IMR-90 (cell line): ENCODE results near the gene HFM1. TPM values are rescaled to one million over a fixed set of nuclear protein-coding genes. Genes with fewer than 3 reads are reported as not detected.

Experiments used
- ATAC-seq: fragments of 200-7000 bp; cut with Tn5 transposase; 2 replicates; pipeline ENCODE4 v1.9.1; 2020; ENCODE audit warnings: low read depth, mild to moderate bottlenecking, moderate library complexity
- BruUV-seq: library from RNA; stranded (reverse); fragments of 400-500 nt; replicated peaks from 2 replicates; lab custom pipeline; 2021; lab: Mats Ljungman, UMichigan
- CTCF ChIA-PET: fragments of 300-600 bp; formaldehyde crosslinking; extraction: SDS; loops from one replicate; lab custom pipeline; 2021; ENCODE audit warnings: antibody characterized with exemption; lab: Yijun Ruan, JAX
- POLR2A ChIA-PET: fragments of 300-600 bp; sonication (Branson Sonifier 250); formaldehyde crosslinking; loops from one replicate; lab custom pipeline; 2022; ENCODE audit warnings: antibody characterized with exemption; ENCODE audit not compliant: unreplicated experiment; lab: Charles Lee
- DNase-seq: peaks from one replicate; pipeline ENCODE4 v3.0.0; 2013
- H2AFZ ChIP-seq: replicated peaks from 2 replicates; pipeline ENCODE3; 2013; ENCODE audit warnings: low read length, mild to moderate bottlenecking; ENCODE audit not compliant: poor library complexity
- H2AK5ac ChIP-seq: 2 replicates; pipeline ENCODE4 v1.6.1; 2013; ENCODE audit warnings: low read depth, low read length, inconsistent platforms
- H2AK9ac ChIP-seq: replicated peaks from 2 replicates; pipeline ENCODE3; 2013; ENCODE audit warnings: mild to moderate bottlenecking, low read depth, low read length, moderate library complexity; ENCODE audit not compliant: poor library complexity
- H2BK120ac ChIP-seq: 2 replicates; pipeline ENCODE4 v1.6.1; 2013; ENCODE audit warnings: low read depth, low read length, inconsistent platforms
- H2BK15ac ChIP-seq: 3 replicates; pipeline ENCODE4 v1.6.1; 2013; ENCODE audit warnings: low read depth, low read length, inconsistent platforms
- H2BK20ac ChIP-seq: 2 replicates; pipeline ENCODE4 v1.6.1; 2013; ENCODE audit warnings: low read depth, mild to moderate bottlenecking, inconsistent platforms, low read length, moderate library complexity
- H2BK5ac ChIP-seq: 2 replicates; pipeline ENCODE4 v1.6.1; 2013; ENCODE audit warnings: mild to moderate bottlenecking, low read depth, low read length, inconsistent platforms; ENCODE audit not compliant: poor library complexity, severe bottlenecking
- H3K14ac ChIP-seq: replicated peaks from 2 replicates; pipeline ENCODE4 v1.6.1; 2013; ENCODE audit warnings: low read depth, low read length, inconsistent platforms
- H3K18ac ChIP-seq: 2 replicates; pipeline ENCODE4 v1.6.1; 2013; ENCODE audit warnings: low read depth, low read length, control low read depth
- H3K23ac ChIP-seq: 2 replicates; pipeline ENCODE4 v1.6.1; 2013; ENCODE audit warnings: low read depth, low read length, inconsistent platforms
- H3K27ac ChIP-seq: 2 replicates; pipeline ENCODE4 v1.5.1; 2013; ENCODE audit warnings: mild to moderate bottlenecking, control low read depth, low read length; ENCODE audit not compliant: insufficient read depth
- H3K27me3 ChIP-seq: 2 replicates; pipeline ENCODE4 v1.6.1; 2013; ENCODE audit warnings: low read length; ENCODE audit not compliant: control insufficient read depth, insufficient read depth
- H3K36me3 ChIP-seq: 2 replicates; pipeline ENCODE4 v1.6.1; 2013; ENCODE audit warnings: low read length, mixed read lengths; ENCODE audit not compliant: control insufficient read depth, insufficient read depth
- H3K4ac ChIP-seq: 2 replicates; pipeline ENCODE4 v1.6.1; 2013; ENCODE audit warnings: low read depth, low read length, inconsistent platforms
- H3K4me1 ChIP-seq: 2 replicates; pipeline ENCODE4 v1.6.1; 2013; ENCODE audit warnings: low read length, mixed read lengths; ENCODE audit not compliant: control insufficient read depth, insufficient read depth
- H3K4me2 ChIP-seq: 2 replicates; pipeline ENCODE4 v1.6.1; 2013; ENCODE audit warnings: low read depth, mild to moderate bottlenecking, control low read depth, low read length, moderate library complexity
- H3K4me3 ChIP-seq: 2 replicates; pipeline ENCODE4 v1.5.1; 2013; ENCODE audit warnings: low read depth, mild to moderate bottlenecking, control low read depth, low read length, moderate library complexity; ENCODE audit not compliant: insufficient read depth
- H3K56ac ChIP-seq: 2 replicates; pipeline ENCODE4 v1.6.1; 2013; ENCODE audit warnings: low read length, inconsistent platforms; ENCODE audit not compliant: insufficient read depth; ENCODE audit errors: extremely low read depth
- H3K79me1 ChIP-seq, 2 experiments: 2 replicates each; pipeline ENCODE4 v1.6.1; 2013; ENCODE audit warnings: low read length in 2 of 2, inconsistent platforms in 1 of 2, low read depth in 1 of 2
- H3K9ac ChIP-seq: 2 replicates; pipeline ENCODE4 v1.6.1; 2013; ENCODE audit warnings: low read depth, low read length, control low read depth
- H3K9me1 ChIP-seq: 2 replicates; pipeline ENCODE4 v1.6.1; 2013; ENCODE audit warnings: low read length, inconsistent platforms; ENCODE audit not compliant: insufficient read depth
- H3K9me3 ChIP-seq: 2 replicates; pipeline ENCODE4 v1.6.1; 2013; ENCODE audit warnings: low read length; ENCODE audit not compliant: control insufficient read depth, insufficient read depth
- H4K20me1 ChIP-seq: 2 replicates; pipeline ENCODE4 v1.6.1; 2013; ENCODE audit warnings: low read length, inconsistent platforms; ENCODE audit not compliant: insufficient read depth
- H4K5ac ChIP-seq: 2 replicates; pipeline ENCODE4 v1.6.1; 2013; ENCODE audit warnings: mild to moderate bottlenecking, low read depth, low read length, control low read depth
- H4K8ac ChIP-seq, 2 experiments: 2 replicates each; pipeline ENCODE4 v1.6.1; 2013; ENCODE audit warnings: low read depth in 2 of 2, low read length in 2 of 2, control low read depth in 1 of 2, inconsistent platforms in 1 of 2
- H4K91ac ChIP-seq: 2 replicates; pipeline ENCODE4 v1.6.1; 2013; ENCODE audit warnings: low read depth, low read length, inconsistent platforms; ENCODE audit not compliant: insufficient read depth
- BHLHE40 ChIP-seq: fragments of 150-350 bp; IDR thresholded peaks from 2 replicates; pipeline ENCODE4 v1.6.1; 2016; ENCODE audit warnings: mild to moderate bottlenecking, low read depth, low read length
- CHD1 ChIP-seq: IDR thresholded peaks from 2 replicates; pipeline ENCODE4 v1.6.1; 2012; ENCODE audit warnings: low read depth, low read length, improper control_type of control experiment
- MAFK ChIP-seq: IDR thresholded peaks from 2 replicates; pipeline ENCODE4 v1.6.1; 2012; ENCODE audit warnings: low read depth, low read length, improper control_type of control experiment
- NFE2L2 ChIP-seq: fragments of 150-350 bp; IDR thresholded peaks from 2 replicates; pipeline ENCODE4 v1.6.1; 2016; ENCODE audit warnings: low read depth, mild to moderate bottlenecking, low read length
- RFX5 ChIP-seq: IDR thresholded peaks from 2 replicates; pipeline ENCODE4 v1.8.0; 2012; ENCODE audit warnings: low read depth, mild to moderate bottlenecking, low read length, moderate library complexity
- SMC3 ChIP-seq: fragments of 150-350 bp; IDR thresholded peaks from 2 replicates; pipeline ENCODE4 v1.6.1; 2016; ENCODE audit warnings: low read depth, mild to moderate bottlenecking, antibody characterized with exemption, low read length, moderate library complexity
- dilution Hi-C: fragments of 300-500 bp; cut with HindIII; formaldehyde crosslinking; loops from one replicate; pipeline ENCODE4 v1.14.3; 2018; ENCODE audit warnings: low sequenced_read_pairs; ENCODE audit not compliant: unreplicated experiment
- in situ Hi-C: fragments of 300-500 bp; cut with MboI; formaldehyde crosslinking; loops from 3 replicates; pipeline ENCODE4 v1.14.3; 2019; ENCODE audit warnings: low sequenced_read_pairs, inconsistent platforms, mixed read lengths
- intact Hi-C: fragments of 100-400 bp; cut with micrococcal nuclease; formaldehyde crosslinking; loops from 2 replicates; pipeline ENCODE4 v1.10.0; 2022
- polyA plus RNA-seq, 3 experiments: library from polyadenylated mRNA; depleted of rRNA; stranded (reverse); fragments of >200 nt; gene quantifications; 2 replicates each; pipeline ENCODE4 v1.2.3, GENCODE V29; 2012; ENCODE audit warnings: low replicate concordance in 1 of 3
- total RNA-seq: library from RNA; depleted of rRNA; stranded (reverse); fragments of >200 nt; gene quantifications from 2 replicates; pipeline ENCODE4 v1.2.3, GENCODE V29; 2012
- TF ChIP-seq, protein P1 (sequence below): conservative IDR thresholded peaks from 2 replicates; pipeline ENCODE4 v1.5.1; 2012; ENCODE audit warnings: mild to moderate bottlenecking, low read depth, low read length, improper control_type of control experiment
- TF ChIP-seq, protein P2 (sequence below): fragments of 150-350 bp; IDR thresholded peaks from 2 replicates; pipeline ENCODE4 v1.6.1; 2017; ENCODE audit warnings: mild to moderate bottlenecking, antibody characterized with exemption, low read length, low read depth

The HFM1 gene
- total and polyA plus RNA-seq, 2 of the 4 experiments (the other 2 are of a cell fraction), result 0.15 to 0.18 TPM

DNA sequence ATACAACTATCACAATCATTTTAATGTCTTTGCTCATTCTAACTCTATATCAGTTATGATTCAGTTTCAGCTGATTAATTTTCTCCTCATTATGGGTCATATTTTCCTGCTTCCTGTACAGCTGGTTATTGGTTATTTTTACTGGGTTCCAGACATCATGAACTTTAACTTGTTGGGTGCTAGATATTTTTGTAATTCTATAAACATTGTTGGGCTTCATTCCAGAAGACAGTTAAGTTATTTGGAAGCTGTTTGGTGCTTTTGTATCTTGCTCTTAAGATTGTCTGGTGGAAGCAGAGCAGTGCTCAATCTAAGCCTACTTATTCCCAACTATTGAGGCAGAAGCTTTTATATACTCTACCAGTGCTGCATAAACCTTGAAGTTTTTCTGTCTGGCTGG lies 34.4 kb upstream of the HFM1 start:
- intact Hi-C loops, result no loop called here
- no peak overlapping the region for H2BK20ac ChIP-seq
- no peaks in the 10 kb centered on the region for H3K9me3 ChIP-seq
- H3K36me3 ChIP-seq, result no peaks in the 10 kb centered on the region
- ChIA-PET CTCF (no interaction called here), POLR2A (no interaction called here)
- H4K5ac ChIP-seq, result no peak overlapping the region
- no peak overlapping the region for H2BK120ac ChIP-seq
- no peak overlapping the region for H3K56ac ChIP-seq
- no peak overlapping the region for H2BK15ac ChIP-seq
- H3K27ac ChIP-seq, result no peak overlapping the region
- TF ChIP-seq BHLHE40 (no peak), CHD1 (no peak), SMC3 (no peak), MAFK (no peak), NFE2L2 (no peak), RFX5 (no peak)
- TF ChIP-seq, protein P1, sequence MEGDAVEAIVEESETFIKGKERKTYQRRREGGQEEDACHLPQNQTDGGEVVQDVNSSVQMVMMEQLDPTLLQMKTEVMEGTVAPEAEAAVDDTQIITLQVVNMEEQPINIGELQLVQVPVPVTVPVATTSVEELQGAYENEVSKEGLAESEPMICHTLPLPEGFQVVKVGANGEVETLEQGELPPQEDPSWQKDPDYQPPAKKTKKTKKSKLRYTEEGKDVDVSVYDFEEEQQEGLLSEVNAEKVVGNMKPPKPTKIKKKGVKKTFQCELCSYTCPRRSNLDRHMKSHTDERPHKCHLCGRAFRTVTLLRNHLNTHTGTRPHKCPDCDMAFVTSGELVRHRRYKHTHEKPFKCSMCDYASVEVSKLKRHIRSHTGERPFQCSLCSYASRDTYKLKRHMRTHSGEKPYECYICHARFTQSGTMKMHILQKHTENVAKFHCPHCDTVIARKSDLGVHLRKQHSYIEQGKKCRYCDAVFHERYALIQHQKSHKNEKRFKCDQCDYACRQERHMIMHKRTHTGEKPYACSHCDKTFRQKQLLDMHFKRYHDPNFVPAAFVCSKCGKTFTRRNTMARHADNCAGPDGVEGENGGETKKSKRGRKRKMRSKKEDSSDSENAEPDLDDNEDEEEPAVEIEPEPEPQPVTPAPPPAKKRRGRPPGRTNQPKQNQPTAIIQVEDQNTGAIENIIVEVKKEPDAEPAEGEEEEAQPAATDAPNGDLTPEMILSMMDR, result no peak
- TF ChIP-seq, protein P2, sequence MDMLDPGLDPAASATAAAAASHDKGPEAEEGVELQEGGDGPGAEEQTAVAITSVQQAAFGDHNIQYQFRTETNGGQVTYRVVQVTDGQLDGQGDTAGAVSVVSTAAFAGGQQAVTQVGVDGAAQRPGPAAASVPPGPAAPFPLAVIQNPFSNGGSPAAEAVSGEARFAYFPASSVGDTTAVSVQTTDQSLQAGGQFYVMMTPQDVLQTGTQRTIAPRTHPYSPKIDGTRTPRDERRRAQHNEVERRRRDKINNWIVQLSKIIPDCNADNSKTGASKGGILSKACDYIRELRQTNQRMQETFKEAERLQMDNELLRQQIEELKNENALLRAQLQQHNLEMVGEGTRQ, result no peak
- DNase-seq (peak; percentile 6), ATAC-seq (peak; percentile 14; the same call in 1 of the 2 replicates)
- no peak overlapping the region for H4K8ac ChIP-seq
- no peak overlapping the region for H4K91ac ChIP-seq
- in situ Hi-C loops, result no loop called here
- dilution Hi-C loops, result no loop called here
- H4K20me1 ChIP-seq, result no peaks in the 10 kb centered on the region
- no peaks in the 10 kb centered on the region for H3K79me1 ChIP-seq
- H3K4me1 ChIP-seq, result no peaks in the 10 kb centered on the region
- H2AK9ac ChIP-seq, result no peak overlapping the region
- H2AK5ac ChIP-seq, result no peak overlapping the region
- H3K9me1 ChIP-seq, result no peaks in the 10 kb centered on the region
- no peak overlapping the region for H2BK5ac ChIP-seq
- no TSS peak for BruUV-seq
- H3K4ac ChIP-seq, result no peak overlapping the region
- no peak overlapping the region for H3K4me2 ChIP-seq
- no peak overlapping the region for H3K14ac ChIP-seq
- H3K18ac ChIP-seq, result no peak overlapping the region
- no peaks in the 10 kb centered on the region for H3K27me3 ChIP-seq
- no peak overlapping the region for H3K23ac ChIP-seq
- no peak overlapping the region for H2AFZ ChIP-seq
- H3K4me3 ChIP-seq, result no peak overlapping the region
- no peak overlapping the region for H3K9ac ChIP-seq
